ENCODE measurements around the gene STYXL2.

STYXL2 gene

DNA sequence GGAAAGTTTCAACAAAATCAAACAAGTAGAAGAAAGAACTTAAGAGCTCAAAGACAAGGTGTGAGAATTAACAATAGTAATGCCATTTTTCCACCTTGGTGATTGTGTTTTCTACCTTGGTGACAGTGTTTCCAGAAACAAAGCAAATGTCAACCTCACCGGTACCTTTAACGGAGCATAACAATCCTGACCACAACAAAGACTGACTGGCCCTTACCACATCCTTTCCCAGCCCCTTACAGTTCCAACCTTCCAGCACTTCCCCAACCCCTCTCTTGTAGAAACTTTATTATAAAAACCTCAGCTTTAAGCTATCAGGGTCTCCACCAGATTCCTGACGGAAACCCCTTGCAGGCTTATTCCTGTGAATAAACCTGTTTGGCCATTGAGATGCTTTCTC, 16.7 kb downstream of the STYXL2 start:
- no peak for DNase-seq (ENCODE audit: low read depth)

DNA sequence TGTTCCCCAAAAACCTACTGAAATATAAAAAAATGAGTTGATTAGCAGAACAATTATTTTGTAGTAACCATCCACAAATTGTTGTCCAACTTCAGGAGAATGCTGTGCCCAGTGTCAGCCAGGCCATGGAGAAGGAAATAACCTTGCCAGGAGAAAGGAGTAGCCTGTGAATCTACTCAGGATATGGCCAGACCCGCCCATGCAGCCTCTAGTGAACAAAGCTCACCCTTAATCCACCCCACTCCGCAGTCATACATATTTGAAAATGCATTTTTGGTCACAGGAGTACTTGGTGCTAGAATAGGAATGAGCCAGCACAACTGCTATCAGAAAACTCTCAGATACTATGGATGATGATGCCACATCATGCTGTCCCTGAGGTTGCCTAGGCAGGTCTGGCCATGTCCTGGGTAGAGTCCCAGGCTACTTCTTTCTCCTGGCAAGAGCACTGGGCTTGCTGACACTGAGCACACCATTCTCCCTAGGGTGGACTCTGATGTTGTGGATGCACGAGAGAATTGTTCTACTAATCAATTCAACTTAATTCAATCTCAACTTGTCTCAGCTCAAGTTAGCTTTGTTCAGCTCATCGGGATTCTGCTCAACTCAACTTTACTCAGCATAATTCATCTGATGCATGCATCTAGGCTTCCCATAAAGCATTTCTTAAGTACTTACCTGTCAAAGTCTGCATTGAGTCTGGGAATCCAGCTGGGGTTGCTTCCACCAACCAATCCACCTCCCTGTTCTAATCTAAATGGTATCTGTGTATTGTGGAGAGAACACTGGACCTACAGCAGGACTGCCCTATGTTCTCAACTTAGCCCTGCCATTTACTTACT, 18.2 kb downstream of the STYXL2 start:
- no peak for DNase-seq (ENCODE audit: low read depth)

DNA sequence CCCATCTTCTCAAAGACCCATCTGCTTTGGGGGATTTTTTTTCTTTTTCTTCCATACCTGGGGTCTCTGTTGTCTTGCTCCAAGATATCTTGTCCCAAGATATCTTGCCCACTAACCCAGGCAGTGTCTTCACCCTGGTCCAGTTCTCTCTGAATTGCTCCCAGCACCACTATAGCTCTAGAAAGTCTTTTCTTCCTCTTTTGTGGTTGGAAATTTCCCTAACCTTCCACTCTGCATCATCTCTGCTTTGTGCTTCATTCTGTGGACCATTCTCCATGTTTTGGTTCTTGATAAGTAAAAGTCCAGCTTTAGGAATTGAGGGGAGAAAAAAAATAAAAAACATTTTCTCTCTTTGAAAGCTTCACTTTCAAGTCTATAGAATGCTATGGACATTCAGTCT, 20.9 kb downstream of the STYXL2 start:
- DNase-seq (ENCODE audit: low read depth) = no peak

DNA sequence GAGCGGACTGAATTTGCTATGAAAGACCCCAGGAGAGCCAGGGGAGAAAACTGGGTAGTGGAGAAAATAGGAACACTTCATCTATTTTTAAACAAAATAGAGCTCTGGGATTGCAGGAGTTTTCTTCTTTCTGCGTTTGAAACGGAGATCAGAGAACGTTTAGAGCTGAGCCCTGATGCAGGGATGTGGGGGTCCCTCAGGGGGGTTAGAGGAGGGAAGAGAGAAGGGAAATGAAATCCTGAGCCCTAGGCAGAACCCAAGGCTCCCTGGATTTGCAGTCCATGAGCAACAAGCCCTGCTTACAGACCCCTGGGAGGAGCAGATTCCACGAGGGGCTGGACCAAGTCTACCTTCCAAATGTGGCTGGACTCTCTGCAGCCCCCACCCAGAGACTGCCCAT, 21.8 kb downstream of the STYXL2 start:
- no peak for DNase-seq (ENCODE audit: low read depth)

DNA sequence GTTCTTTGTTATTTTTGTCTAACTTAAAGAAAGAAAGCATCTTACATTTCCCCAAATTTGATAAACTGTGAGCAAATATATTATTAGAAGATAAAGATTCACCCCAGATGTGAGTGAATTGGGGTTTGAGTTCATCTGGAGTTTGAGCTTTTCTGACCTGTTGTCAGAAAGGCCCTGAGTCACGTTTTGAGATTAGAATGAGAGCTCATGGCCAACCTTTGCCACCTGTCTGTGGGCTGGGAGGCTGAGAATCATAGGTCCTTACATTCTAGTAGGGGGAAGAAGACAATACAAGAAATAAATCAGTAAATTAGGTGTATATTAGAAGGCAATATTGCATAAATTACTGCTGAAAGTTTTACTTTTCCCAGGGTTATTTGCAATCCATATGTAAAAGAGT, 22.3 kb downstream of the STYXL2 start:
- DNase-seq (ENCODE audit: low read depth) = no peak

DNA sequence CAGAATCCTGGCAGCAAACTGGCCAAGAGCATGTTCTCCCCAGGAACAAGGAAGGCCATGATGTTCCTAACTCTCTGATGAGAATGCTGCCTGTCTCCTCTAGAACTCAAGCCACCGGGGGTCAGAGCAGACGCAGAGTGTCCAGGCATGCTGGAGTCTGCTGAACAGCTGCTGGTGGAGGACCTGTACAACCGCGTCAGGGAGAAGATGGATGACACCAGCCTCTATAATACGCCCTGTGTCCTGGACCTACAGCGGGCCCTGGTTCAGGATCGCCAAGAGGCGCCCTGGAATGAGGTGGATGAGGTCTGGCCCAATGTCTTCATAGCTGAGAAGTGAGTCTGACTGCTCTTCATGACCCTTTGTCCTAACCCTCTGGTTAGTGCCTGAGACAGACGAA, 23.4 kb downstream of the STYXL2 start:
- no peak for DNase-seq (ENCODE audit: low read depth)

DNA sequence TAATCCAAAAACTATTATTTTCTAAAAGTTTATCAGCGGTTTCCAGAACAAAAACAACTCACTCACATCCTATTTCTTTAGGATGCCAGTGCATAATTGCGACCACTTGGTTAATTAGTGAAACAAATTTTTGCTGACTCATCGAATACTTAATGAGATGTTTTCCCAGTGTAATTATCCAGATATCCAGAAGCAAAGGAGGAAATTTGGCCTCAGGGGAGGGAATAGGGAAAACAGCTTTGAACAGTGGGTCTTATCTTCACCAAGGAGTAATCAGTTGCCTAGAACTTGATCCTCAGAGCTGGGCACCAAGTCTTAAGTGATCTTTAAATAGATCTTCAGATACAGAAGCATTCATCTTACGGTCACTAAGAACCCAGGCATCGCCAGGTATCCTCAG, 24.3 kb downstream of the STYXL2 start:
- DNase-seq (ENCODE audit: low read depth) = no peak

DNA sequence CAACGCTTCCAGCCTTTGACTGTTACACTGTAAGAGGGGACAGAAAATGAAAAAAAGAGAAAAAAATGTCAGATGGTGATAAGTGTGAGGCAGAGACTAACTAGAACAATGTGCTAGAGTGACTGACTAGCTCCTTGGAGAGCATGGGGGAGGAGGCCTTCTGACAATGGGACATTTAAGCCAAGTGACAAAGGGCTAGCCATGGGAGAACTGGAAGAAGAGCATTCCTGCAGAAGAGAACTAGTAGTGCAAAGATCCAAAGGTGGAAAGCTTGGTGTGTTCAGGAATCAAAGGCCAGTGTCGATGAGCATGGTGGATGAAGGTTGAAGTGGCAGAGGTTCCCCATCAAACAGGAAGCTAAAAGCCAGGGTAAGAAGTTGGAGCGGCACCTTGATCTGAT, 25.8 kb downstream of the STYXL2 start:
- no peak for DNase-seq (ENCODE audit: low read depth)

DNA sequence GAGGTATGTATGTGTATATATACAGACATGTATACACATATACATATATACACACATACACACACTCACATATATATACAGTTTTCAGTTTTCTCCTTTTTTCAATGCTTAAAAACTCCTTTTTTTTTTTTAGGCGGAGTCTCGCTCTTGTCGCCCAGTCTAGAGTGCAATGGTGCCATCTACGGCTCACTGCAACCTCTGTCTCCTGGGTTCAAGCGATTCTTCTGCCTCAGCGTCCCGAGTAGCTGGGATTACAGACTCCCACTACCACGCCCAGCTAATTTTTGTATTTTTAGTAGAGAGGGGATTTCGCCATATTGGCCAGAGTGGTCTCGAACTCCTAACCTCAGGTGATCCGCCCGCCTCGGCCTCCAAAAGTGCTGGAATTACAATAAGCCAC, 27.0 kb downstream of the STYXL2 start:
- no peak for DNase-seq (ENCODE audit: low read depth)

DNA sequence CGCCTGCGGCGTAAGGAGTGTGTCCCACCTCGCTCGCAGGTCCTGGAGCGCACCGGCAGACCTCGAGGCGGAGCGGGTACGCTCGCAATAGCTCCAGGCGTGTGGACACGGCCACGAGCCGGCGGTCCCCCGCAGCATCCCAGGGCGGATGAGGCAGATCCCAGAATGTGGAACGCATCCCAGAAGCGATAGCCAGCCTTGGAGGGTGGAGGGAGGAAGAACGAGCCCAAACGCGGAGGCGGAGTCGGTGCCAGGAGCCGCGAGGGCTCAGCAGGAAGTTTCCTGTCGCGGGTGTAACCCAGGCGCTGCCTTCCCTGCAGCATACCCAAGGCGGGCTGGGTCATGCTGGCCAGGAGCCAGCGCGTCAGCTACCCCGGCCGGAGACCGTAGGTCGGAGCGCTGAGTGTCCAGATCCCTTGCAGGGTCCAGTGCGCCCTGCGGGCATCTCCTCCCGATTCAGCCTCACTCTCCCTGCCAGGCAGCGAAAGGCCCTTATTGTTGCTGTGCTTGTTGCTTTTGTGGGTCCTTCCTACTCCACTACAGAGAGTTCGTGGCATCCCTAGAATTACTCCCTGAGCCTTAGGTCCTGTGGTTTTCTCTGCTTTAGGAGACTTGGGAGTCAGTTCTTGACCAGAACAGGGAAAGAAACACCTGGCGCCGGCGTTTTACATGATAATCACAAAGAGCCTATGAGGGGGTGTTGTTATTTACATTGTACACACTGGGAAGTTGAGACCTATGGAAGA, 27.7 kb downstream of the STYXL2 start:
- DNase-seq (ENCODE audit: low read depth) = no peak

DNA sequence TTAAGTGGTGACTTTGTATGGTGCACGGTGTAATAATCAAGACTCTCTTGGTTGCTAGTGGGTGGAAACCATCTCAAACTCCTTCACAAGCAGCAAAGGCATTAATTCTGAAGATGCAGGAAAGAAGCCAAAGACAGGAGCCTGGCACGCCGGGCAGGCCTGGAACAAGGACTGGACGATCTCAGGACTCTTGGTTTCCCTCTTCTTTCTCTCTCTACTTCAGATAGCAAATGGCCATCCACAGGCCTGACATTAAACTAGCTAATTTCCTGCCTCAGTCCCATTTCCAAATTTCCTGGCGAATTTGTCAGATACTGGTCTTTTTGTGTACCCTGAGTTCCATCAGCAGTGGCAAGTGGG, 28.2 kb downstream of the STYXL2 start:
- no peak for DNase-seq (ENCODE audit: low read depth)

DNA sequence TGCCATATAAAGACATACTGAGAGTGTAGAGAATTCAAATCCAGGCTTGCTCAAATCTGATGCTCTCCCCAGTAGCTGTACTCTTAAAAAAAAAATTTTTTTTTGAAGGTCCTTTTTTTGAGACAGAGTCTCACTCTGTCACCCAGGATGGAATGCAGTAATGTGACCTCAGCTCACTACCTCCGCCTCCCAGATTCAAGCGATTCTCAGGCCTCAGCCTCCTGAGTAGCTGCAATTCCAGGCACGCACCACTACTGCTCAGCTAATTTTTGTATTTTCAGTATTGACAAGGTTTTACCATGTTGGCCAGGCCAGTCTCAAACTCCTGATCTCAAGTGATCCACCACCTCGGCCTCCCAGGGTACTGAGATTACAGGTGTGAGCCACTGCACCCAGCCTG, 28.7 kb downstream of the STYXL2 start:
- no peak for DNase-seq (ENCODE audit: low read depth)

DNA sequence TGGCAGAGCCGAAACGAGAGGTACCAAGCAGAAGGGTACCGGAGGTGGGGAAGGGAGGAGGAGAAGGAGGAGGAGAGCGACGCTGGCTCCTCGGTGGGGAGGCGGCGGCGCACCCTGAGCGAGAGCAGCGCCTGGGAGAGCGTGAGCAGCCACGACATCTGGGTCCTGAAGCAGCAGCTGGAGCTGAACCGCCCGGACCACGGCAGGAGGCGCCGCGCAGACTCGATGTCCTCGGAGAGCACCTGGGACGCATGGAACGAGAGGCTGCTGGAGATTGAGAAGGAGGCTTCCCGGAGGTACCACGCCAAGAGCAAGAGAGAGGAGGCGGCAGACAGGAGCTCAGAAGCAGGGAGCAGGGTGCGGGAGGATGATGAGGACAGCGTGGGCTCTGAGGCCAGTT, 32.4 kb downstream of the STYXL2 start:
- DNase-seq (ENCODE audit: low read depth) = no peak

DNA sequence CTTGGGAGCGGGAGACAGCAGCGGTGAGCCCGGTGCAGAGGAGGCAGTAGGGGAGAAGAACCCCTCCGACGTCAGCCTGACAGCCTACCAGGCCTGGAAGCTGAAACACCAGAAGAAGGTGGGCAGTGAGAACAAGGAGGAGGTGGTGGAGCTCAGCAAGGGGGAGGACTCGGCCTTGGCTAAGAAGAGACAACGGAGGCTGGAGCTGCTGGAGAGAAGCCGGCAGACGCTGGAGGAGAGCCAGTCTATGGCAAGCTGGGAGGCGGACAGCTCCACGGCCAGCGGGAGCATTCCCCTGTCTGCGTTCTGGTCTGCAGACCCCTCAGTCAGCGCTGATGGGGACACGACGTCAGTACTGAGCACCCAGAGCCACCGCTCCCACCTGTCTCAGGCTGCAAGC, 32.9 kb downstream of the STYXL2 start:
- no peak for DNase-seq (ENCODE audit: low read depth)

DNA sequence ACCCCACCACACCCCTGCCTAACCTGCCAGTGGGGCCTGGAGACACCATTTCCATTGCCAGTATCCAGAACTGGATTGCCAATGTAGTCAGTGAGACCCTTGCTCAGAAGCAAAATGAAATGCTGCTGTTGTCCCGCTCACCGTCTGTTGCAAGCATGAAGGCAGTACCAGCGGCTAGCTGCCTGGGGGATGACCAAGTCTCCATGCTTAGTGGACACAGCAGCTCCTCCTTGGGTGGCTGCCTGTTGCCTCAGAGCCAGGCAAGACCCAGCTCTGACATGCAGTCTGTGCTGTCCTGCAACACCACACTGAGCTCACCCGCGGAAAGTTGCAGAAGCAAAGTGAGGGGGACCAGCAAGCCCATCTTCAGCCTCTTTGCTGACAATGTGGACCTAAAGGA, 33.4 kb downstream of the STYXL2 start:
- no peak for DNase-seq (ENCODE audit: low read depth)

DNA sequence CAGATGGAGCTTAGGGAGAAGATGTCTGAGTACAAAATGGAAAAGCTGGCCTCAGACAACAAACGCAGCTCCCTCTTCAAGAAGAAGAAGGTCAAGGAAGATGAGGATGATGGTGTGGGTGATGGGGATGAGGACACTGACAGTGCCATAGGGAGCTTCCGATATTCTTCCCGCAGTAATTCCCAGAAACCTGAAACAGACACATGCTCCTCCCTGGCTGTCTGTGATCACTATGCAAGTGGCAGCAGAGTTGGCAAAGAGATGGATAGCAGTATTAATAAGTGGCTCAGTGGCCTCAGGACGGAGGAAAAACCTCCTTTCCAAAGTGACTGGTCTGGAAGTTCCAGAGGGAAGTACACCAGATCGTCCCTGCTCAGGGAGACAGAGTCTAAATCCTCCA, 33.8 kb downstream of the STYXL2 start:
- DNase-seq (ENCODE audit: low read depth) = no peak

DNA sequence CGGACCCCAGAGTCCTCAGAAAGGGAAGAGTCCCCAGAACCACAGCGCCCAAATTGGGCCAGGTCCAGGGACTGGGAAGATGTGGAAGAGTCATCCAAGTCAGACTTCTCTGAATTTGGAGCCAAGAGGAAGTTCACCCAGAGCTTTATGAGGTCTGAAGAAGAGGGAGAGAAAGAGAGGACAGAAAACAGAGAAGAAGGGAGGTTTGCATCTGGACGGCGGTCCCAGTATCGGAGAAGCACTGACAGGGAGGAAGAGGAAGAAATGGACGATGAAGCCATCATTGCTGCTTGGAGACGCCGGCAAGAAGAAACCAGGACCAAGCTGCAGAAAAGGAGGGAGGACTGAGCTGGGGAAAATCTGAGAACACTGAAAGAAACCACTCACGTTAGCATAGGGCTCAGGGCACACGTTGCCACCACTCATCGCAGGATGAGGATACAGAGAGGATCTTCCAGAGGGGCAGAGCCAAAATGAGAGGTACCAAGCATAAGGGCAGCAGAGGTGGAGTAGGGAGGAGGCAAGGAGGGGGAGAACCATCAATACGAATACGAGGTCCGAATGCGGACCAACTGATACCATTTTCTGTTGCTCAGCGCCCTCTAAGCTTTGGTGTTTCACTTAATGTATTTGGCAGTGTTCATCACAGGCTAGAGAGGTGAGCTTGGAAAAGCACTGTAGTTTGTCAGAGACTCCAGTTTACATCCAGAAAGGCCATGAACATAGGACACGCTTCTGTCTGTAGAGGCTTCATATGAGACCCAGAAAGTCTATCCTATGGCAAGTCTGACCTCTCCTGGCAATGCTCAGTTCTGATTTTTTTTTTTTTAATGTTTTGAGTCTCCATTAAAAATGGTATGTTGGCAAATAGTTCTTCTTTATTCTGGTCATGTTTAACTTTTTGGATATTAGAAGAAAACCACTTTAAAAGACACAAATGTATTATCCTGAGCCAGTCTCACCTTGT, 34.7 kb downstream of the STYXL2 start:
- no peak for DNase-seq (ENCODE audit: low read depth)

DNA sequence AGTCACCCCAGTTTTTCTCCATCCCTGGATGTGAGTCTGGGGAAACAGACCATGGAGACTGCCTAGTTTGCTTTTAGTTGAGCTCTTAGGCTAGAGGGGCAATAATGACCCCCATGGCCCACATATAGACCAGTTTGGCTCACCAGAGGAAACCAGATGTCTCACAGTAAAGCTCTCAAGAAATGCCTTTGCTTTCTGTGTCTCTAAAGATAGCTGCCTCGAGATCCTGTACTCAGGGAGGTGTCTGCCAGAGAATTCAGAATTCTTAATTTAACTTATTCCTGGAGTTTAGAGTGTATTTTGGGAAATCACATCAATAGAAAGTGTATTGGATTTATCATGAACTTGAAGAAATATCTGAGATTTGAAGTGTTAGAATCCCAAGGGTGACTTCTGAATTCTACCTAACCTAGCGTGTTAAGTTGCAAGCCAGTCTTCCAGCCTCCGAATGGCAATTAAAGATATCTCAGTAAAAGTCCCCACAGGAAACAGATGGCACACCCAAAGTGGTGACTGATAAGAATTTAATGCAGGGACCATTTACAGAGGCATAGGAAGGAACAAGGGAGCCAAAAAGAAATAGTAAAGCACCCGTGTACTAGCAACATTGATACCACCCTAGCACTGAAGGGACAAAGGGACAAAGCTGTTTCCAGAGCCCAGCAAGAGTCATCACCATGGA, 37.1 kb downstream of the STYXL2 start:
- DNase-seq (ENCODE audit: low read depth) = no peak

DNA sequence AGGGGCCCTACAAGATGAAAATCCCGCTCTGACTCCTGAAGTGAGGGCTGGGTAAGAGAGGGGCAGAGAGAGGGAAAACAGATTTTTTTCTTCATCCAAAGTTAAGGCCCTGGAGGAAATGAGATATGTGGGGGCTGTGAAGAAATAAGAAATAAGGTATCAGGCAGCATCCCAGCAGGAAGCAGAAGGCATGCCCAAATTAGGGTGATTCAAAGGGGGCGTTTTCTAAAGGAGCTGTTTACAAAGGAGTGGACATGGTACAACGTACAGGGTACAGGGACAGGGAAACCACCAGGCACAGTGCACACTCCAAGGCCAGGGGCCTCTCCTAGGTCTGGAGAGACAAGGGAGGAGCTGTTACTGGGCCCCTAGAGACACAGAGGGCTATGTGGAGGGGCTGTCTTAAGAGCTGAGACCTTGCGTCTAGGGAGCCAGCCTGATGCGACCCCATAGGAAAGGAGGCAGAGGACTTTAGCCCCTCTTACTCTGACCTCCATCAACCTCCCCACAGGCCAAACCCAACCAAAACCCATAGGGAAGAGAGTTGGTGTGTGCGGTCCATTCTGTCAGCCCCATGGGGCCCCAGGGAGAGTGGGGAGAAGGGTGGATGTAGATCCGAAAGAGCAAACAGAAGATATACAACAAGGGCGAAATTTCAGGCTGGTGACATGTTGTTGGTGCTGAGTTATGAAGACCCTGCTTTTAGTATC, 38.6 kb downstream of the STYXL2 start:
- no peak for DNase-seq (ENCODE audit: low read depth)

DNA sequence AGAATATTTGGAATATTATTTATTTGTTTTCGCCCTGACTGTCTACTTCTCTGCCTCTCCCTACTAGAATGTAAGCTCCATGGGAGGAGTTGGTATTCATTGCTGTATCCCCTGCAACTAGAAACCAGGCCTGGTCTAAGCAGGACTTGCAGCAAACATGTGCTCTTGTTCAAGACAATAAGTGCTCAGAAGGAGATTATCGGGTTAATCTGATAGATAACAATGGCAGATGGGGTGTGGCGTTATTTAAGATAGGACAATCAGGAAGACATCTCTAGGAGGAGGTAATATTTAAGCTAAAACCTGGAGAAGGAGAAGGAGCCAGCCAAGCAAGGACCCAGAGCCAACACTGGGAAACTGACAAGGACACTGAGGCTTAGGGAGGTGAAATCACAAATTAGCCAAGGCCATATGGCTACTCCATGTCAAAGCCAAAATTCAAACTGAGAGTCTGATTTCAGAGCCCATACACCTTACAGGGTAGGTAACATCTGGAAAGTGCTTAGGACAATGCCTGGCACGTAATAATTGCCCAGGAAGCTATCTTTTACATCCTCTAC, 41.5 kb downstream of the STYXL2 start:
- DNase-seq (ENCODE audit: low read depth) = no peak

DNA sequence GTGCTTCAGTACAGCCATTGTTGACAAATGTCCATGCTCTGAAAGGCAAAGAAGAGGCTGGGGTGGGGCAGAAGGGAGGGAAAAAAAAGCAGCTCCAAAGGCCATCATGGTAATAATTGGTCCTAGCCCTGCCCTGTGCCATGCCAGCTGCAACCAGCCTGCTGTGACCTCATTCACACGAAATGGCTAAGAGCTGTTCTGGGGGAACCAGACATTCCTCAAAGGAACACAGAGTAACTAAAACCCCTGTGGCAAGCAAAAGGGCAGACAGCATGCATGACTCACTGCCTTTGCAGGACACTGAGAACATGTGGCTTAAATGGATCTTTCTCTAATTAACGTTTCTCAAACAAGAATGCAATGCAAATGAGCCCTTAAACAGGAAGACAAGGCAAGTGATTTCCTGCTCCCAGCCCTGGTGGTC, 42.3 kb downstream of the STYXL2 start:
- no peak for DNase-seq (ENCODE audit: low read depth)
